ENCODE results near the gene EXOC3L2. TPM values are rescaled to one million over a fixed set of nuclear protein-coding genes. Genes with fewer than 3 reads are reported as not detected.
A peak's percentile ranks its signal among the peaks of the same experiment; 100 is the strongest.

Gene EXOC3L2
- total and polyA plus RNA-seq, 2 experiments from 2014 or later = 1.3 TPM; not detected in 1

- Histone ChIP-seq H3K36me3 (replicated peaks; ENCODE audit: insufficient read depth, low read depth) (no peaks in the 10 kb centered on the region), H3K27me3 (peaks cover 74% of the 10 kb centered on the region), H3K9me2 (replicated peaks; ENCODE audit: insufficient read depth) (no peaks in the 10 kb centered on the region), H4K20me1 (ENCODE audit: insufficient read depth, poor library complexity, severe bottlenecking) (no peaks in the 10 kb centered on the region), H3K4me2 (peak overlapping the region; percentile 78), H2AFZ (no peak overlapping the region), H3K27ac (no peak overlapping the region), H3K9me3 (ENCODE audit: low read depth) (no peaks in the 10 kb centered on the region), H3K4me1 (ENCODE audit: insufficient read depth) (peaks cover 8% of the 10 kb centered on the region), H3K4me3 (no peak overlapping the region), H3K79me2 (no peaks in the 10 kb centered on the region)
- no peak for DNase-seq (ENCODE audit: low spot score)
- TF ChIP-seq EZH2 (IDR thresholded peaks at IDR 0.05; ENCODE audit: borderline replicate concordance) (no peak), CTCF (IDR thresholded peaks at IDR 0.05; ENCODE audit: poor library complexity) (no peak), EZH2phosphoT487 (IDR thresholded peaks at IDR 0.05; ENCODE audit: low read depth, severe bottlenecking, unreplicated experiment) (no peak)
- 68% methylated on average over 6 of the region's 6 CpGs for WGBS (ENCODE audit: low lambda C conversion rate, missing lambda C conversion rate)
Measured at GRCh38 chr19:45216667-45217066, 28.5 kb downstream of the EXOC3L2 start.

- Histone ChIP-seq H3K4me3 (no peak overlapping the region), H3K36me3 (replicated peaks; ENCODE audit: insufficient read depth, low read depth) (no peaks in the 10 kb centered on the region), H2AFZ (no peak overlapping the region), H3K9me3 (ENCODE audit: low read depth) (no peaks in the 10 kb centered on the region), H4K20me1 (ENCODE audit: insufficient read depth, poor library complexity, severe bottlenecking) (no peaks in the 10 kb centered on the region), H3K79me2 (no peaks in the 10 kb centered on the region), H3K4me2 (peak overlapping the region; percentile 59), H3K4me1 (ENCODE audit: insufficient read depth) (peaks cover 8% of the 10 kb centered on the region), H3K27me3 (peaks cover 68% of the 10 kb centered on the region), H3K27ac (no peak overlapping the region), H3K9me2 (replicated peaks; ENCODE audit: insufficient read depth) (no peaks in the 10 kb centered on the region)
- peak; percentile 27 for DNase-seq (ENCODE audit: low spot score)
- TF ChIP-seq CTCF (IDR thresholded peaks at IDR 0.05; ENCODE audit: poor library complexity) = no peak
- TF ChIP-seq EZH2 (IDR thresholded peaks at IDR 0.05; ENCODE audit: borderline replicate concordance) = peak; percentile 91
- TF ChIP-seq EZH2phosphoT487 (IDR thresholded peaks at IDR 0.05; ENCODE audit: low read depth, severe bottlenecking, unreplicated experiment) = no peak
- 13% methylated on average over 34 of the region's 35 CpGs for WGBS (ENCODE audit: low lambda C conversion rate, missing lambda C conversion rate)
Measured at GRCh38 chr19:45215391-45216191, 29.6 kb downstream of the EXOC3L2 start.

- Histone ChIP-seq H4K20me1 (ENCODE audit: insufficient read depth, poor library complexity, severe bottlenecking) (no peaks in the 10 kb centered on the region), H3K4me2 (no peak overlapping the region), H3K79me2 (no peaks in the 10 kb centered on the region), H3K4me1 (ENCODE audit: insufficient read depth) (peaks cover 8% of the 10 kb centered on the region), H2AFZ (no peak overlapping the region), H3K36me3 (replicated peaks; ENCODE audit: insufficient read depth, low read depth) (no peaks in the 10 kb centered on the region), H3K27me3 (peaks cover 43% of the 10 kb centered on the region), H3K9me2 (replicated peaks; ENCODE audit: insufficient read depth) (no peaks in the 10 kb centered on the region), H3K9me3 (ENCODE audit: low read depth) (no peaks in the 10 kb centered on the region), H3K4me3 (no peak overlapping the region), H3K27ac (no peak overlapping the region)
- WGBS (ENCODE audit: low lambda C conversion rate, missing lambda C conversion rate) = 89% methylated on average over 17 of the region's 23 CpGs
- DNase-seq (ENCODE audit: low spot score) = no peak
- TF ChIP-seq EZH2phosphoT487 (IDR thresholded peaks at IDR 0.05; ENCODE audit: low read depth, severe bottlenecking, unreplicated experiment) (no peak), CTCF (IDR thresholded peaks at IDR 0.05; ENCODE audit: poor library complexity) (no peak)
Measured at GRCh38 chr19:45213031-45213430, 32.2 kb downstream of the EXOC3L2 start.

Measured in hepatocyte (in vitro differentiated cells).